C1 segment of cervical spinal cord (tissue), 14 donors: ENCODE measurements around the gene ZNF699.
"Not testable (repeated sequence)": the region's sequence is repeated elsewhere in the genome, so short reads cannot be mapped to it uniquely, and the experiment has no call there.

Experiments
- DNase-seq, 14 donors: peaks; one replicate each; lab custom pipeline; 2025; lab: John Stamatoyannopoulos, UW

The ZNF699 gene

GRCh38 chr19:9309139-9309973 is at the start of gene ZNF699:
Gene ZNF699, minus strand, starts transcription at chr19:9309838. Its CDS starts 4,719 bp downstream, at chr19:9305119.
- DNase-seq = peak; percentile 70 to 97 (median 94)

DNA sequence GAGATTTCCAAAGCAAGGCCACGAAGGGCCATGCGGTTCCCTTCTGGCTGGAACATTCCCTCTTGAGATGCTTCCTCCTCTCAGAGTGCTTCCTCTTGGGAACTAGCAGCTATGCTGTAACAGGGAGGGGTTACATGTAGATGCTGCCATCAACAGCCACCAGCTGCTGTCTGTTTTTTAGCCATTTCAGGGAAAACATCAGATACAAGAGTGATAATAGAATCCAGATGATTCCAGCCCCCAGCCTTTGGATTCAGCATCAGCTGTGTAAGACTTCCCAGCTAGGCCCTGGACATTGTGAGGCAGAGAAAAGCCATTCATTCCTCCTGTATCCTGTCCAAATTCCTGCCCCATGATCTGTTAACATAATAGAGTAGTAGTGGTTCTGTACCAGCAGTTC is 45.0 kb upstream of the ZNF699 start:
- DNase-seq = no peak

DNA sequence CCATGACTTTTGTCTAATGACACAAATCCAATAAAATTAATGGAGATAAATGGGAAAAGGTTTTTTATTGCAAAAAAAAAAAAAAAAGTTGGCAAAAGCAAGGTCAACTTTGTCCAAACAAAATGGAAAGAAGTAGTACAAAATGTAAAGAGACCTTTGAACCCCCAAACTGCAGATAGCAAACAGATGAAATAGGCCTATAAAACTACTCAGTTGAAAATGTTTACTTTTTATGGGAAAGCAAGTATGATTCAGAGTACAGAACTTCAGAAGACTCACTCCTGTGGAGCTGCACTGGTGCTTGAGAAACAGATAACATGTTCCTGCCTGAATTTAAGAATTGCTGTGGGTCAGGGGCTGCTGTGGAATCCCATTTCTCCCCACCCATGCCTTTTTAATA is 43.4 kb upstream of the ZNF699 start:
- no peak for DNase-seq

DNA sequence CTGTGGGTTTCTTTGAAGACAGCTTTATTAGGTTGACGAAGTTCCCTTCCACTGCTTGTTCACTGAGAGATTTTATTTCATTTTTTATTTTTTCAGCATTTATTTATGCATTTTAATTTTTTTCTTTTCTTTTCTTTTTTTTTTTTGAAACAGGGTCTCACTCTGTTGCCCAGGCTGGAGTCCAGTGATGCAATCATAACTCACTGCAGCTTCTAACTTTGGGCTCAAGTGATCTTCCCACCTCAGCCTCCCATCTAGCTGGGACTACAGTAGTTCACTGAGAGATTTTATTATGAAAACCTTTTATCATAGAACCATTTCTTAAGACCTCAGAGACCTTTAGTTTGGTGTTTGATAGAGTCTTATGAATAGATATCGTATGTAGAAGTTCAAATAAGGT is 42.9 kb upstream of the ZNF699 start:
- no peak for DNase-seq

DNA sequence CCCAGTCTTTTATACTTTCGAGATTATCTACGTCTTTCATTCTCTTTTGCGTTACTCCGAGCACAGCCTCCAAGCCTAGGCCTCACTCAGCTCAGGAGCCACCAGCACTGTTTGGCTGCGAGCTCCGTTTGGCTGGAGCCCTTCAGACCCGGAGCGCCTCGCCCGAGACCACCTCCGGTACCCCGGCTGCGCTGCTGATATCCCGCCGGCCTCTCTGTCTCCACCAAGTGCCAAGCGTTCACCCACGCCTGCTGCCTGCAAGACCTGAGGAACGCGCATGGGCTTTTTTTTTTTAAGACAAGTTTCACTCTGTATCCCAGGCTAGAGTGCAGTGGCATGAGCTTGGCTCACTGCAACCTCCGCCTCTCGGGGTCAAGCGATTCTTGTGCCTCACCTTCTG is 39.0 kb upstream of the ZNF699 start:
- no peak for DNase-seq

GRCh38 chr19:9348253-9348652 is 38.6 kb upstream of the ZNF699 start:
- no peak for DNase-seq

DNA sequence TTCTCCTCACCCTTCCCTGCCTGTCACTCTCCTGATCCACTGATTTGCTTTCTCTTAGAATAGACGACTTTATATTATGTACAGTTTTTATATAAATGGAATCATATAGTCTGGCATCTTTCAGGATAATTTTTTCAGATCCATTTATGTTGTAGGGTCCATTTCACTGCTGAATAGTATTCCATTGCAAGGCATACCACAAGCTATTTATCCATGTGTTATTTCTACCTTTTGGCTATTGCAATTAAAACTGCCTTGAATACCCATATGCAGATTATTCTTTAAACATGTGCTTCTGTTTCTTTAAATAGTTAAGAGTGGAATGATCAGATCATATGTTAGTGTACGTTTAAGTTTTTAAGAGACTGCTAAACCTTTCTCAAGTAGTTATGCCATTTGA is 35.4 kb upstream of the ZNF699 start:
- no peak for DNase-seq

DNA sequence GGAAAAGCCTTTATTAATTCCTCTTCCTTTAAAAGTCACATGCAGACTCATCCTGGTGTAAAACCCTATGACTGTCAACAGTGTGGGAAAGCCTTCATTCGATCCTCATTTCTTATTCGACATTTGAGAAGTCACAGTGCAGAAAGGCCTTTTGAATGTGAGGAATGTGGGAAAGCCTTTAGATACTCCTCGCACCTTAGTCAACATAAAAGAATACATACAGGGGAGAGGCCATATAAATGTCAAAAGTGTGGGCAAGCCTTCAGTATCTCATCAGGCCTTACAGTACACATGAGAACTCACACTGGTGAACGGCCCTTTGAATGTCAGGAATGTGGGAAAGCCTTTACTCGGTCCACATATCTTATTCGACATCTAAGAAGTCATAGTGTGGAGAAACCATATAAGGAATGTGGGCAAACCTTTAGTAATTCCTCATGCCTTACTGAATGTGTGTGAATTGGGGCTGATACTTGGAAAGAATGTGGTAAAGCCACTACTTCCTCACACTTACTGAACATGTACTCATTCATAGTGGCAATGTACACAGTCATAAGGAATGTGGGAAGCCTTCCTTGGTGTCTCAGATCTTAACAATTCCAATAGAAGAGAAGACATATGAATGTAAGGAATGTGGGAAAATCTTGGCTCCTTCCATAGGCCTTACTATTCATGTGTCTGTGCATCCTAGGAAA is 33.1 kb upstream of the ZNF699 start:
- DNase-seq = no peak

- DNase-seq = no peak
Observed at GRCh38 chr19:9329999-9330398, 20.4 kb upstream of the ZNF699 start.

- no peak for DNase-seq
Observed at GRCh38 chr19:9324584-9324962, 14.9 kb upstream of the ZNF699 start.

GRCh38 chr19:9323919-9324583 is 14.4 kb upstream of the ZNF699 start, which contains the start of gene ZNF559:
Gene ZNF559, plus strand, starts transcription at chr19:9324179. Its CDS starts 14,371 bp downstream, at chr19:9338550.
- DNase-seq = peak; percentile 56 to 94 (median 85)

- peak in 12 of 14 donors; percentile 38 to 89 (median 72) for DNase-seq
Observed at GRCh38 chr19:9323557-9323918, 13.9 kb upstream of the ZNF699 start.

GRCh38 chr19:9322201-9322600 is 12.6 kb upstream of the ZNF699 start:
- not testable (repeated sequence) for DNase-seq

- DNase-seq = not testable (repeated sequence)
Observed at GRCh38 chr19:9321756-9322155, 12.1 kb upstream of the ZNF699 start.

DNA sequence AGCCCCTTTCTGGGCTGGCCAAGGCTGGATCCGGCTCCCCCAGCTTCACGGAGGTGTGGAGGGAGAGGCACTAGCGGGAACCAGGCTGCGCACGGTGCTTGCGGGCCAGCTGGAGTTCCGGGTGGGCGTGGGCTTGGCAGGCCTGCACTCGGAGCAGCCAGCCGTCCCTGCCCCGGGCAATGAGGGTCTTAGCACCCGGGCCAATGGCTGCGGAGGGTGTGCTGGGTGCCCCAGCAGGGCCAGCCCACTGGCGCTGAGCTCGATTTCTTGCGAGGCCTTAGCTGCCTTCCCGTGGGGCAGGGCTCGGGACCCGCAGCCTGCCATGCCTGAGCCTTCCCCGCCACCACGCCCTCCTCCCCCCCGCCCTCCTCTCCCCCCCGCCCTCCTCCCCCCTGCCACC is 11.7 kb upstream of the ZNF699 start:
- no peak for DNase-seq

GRCh38 chr19:9313756-9314155 is 4.1 kb upstream of the ZNF699 start:
- DNase-seq = no peak

DNA sequence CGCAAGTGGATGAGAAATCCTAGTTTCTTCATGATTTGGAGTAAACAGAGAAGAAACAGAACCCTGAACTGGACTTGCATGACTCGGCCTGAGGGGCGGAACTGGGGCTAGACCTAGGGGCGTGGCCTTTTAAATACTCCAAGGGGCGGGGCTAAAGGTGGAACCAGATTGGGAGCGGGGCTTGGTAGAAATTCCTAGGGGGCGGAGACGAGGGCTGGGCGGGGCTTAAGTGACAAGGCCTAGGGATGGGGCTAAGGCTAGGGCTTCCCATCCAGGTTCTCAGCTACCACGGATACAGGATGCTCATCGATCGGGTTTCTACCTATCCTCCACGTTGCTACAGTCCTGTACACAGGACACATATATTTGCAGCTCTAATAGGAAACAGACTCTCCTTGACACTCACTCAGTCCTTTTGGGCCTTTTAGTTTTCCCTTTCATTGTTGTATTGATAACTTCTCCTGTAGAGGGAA is 372 bp upstream of the ZNF699 start:
- peak in 2 of 14 donors; percentile 90 to 97 for DNase-seq

- no peak for DNase-seq
Observed at GRCh38 chr19:9308091-9308770, 1.4 kb downstream of the ZNF699 start.

DNA sequence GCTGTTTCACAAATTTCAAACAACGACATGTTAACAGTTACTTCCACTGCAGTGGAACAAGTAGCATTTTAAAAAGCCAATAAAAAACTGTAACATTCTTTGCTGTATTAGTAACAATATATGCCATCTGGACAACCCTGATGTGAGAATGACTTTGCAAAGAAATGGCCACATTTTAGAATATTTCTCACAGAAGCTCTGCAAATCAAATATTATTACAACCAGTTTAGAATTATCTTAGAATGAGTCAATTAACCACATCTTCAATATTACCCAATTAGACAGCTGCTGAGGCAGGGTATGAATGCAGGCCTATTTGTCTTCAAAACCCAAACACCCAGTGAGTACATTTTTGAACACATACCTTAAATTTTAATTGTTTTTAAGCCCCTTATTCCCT is 3.2 kb downstream of the ZNF699 start:
- DNase-seq = no peak

DNA sequence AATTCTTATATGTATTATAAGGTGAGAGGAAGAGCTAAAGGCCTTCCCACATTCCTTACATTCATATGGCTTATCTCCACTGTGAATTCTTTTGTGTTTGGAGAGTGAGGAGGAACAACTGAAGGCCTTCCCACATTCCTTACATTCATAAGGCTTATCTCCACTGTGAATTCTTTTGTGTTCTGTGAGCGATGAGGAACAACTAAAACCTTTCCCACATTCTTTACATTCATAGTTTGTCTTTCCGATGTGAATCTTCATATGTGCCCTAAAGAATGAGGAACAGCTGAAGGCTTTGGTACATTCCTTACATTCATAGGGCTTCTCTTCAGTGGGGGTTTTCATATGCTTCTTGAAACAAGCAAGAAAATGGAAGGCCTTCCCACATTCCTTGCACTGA is 13.3 kb downstream of the ZNF699 start:
- DNase-seq = no peak

DNA sequence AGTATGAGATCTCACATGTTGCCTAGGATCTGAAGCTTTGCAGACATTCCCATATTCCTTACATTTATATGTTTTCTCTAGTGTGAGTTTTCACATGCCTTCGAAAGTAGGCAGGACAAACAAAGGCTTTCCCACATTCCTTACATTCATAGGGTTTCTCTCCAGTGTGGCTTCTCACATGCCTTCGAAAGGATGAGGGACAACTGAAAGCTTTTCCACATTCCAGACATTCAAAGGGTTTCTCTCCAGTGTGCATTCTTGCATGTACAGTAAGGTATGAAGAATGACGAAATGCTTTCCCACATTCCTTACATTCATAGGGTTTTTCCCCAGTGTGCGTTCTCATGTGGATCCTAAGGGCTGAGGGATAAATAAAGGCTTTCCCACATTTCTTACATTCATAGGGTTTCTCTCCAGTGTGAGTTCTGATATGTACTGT is 14.2 kb downstream of the ZNF699 start:
- DNase-seq = no peak
